Measurements from ENCODE around the gene BID. TPM values are rescaled to one million over a fixed set of nuclear protein-coding genes. Genes with fewer than 3 reads are reported as not detected.

BID gene
- total RNA-seq, 1 experiment from 2014 or later: 23.2 TPM

DNA sequence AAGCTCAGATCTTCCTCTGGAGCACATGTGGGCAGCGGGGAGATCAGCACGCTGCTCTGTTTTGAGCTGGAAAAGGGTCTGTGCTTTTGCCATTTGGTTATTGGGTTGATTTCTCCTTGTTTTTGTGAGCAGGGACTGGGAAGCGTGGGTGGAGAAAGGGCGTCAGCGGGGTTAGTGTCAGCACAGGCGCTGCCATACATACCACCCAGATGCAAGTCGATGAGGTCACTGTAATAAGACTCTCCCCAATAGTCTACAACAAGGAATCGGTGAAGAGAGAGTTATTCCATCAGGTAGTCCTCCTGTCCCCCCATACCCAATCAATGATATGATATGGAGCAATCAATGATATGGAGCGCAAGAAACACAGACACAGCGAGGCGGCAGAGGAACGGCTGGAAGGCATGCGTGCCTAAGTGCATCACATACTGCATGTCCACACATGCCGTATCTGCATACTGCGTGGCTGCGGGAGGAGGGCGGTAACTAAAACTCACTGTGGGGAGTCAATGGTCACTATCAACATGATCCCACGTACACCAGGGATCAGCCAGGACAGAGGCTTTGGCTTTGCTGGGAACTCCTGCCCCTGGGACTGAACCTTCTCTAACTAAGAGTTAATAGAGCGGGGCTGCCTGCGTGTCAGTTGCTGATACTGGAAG is 29.5 kb upstream of the BID start:
- Histone ChIP-seq H2BK5ac (ENCODE audit: insufficient read length, low read length) (no peak overlapping the region), H3T11ph (ENCODE audit: low read length) (no peak overlapping the region), H3K9ac (ENCODE audit: extremely low read depth, insufficient read length, low read length) (no peak overlapping the region), H2AFZ (ENCODE audit: low read length) (no peak overlapping the region), H3K4me1 (ENCODE audit: insufficient read depth, low read length) (no peaks in the 10 kb centered on the region), H3K9me3 (ENCODE audit: control insufficient read depth, low read depth, low read length) (no peaks in the 10 kb centered on the region), H3K27ac (ENCODE audit: insufficient read length, low read depth, low read length) (no peak overlapping the region), H3K23me2 (ENCODE audit: insufficient read length, low read depth, low read length, poor library complexity, severe bottlenecking) (no peaks in the 10 kb centered on the region), H3K23ac (ENCODE audit: insufficient read length, low read depth, low read length) (no peak overlapping the region), H2BK12ac (ENCODE audit: insufficient read length, low read depth, low read length) (no peak overlapping the region), H2BK120ac (ENCODE audit: low read depth, low read length, poor library complexity, severe bottlenecking) (no peak overlapping the region), H2BK20ac (ENCODE audit: low read depth, low read length, poor library complexity, severe bottlenecking) (no peak overlapping the region), H2AK5ac (ENCODE audit: insufficient read length, low read length) (no peak overlapping the region), H4K91ac (ENCODE audit: insufficient read length, low read depth, low read length) (no peak overlapping the region), H3K56ac (ENCODE audit: insufficient read length, low read depth, low read length) (no peak overlapping the region), H3K79me2 (ENCODE audit: insufficient read depth, low read length) (no peaks in the 10 kb centered on the region), H3K27me3 (ENCODE audit: insufficient read depth, low read length) (no peaks in the 10 kb centered on the region), H3K14ac (ENCODE audit: insufficient read depth, low read length) (no peak overlapping the region), H4K5ac (ENCODE audit: insufficient read length, low read depth, low read length) (no peak overlapping the region), H3K18ac (ENCODE audit: insufficient read length, low read depth, low read length) (no peak overlapping the region), H2BK15ac (ENCODE audit: low read depth, low read length) (no peak overlapping the region), H4K20me1 (ENCODE audit: control insufficient read depth, insufficient read depth, insufficient read length) (no peaks in the 10 kb centered on the region), H4K8ac (replicated peaks; ENCODE audit: insufficient read length, low read depth, low read length) (no peak overlapping the region), H3K4me2 (ENCODE audit: insufficient read depth, insufficient read length, low read length) (no peak overlapping the region), H3K79me1 (ENCODE audit: insufficient read depth, low read depth, low read length, poor library complexity, severe bottlenecking) (no peaks in the 10 kb centered on the region), H3K4ac (ENCODE audit: low read depth, low read length) (no peak overlapping the region)
- TF ChIP-seq, protein P1, sequence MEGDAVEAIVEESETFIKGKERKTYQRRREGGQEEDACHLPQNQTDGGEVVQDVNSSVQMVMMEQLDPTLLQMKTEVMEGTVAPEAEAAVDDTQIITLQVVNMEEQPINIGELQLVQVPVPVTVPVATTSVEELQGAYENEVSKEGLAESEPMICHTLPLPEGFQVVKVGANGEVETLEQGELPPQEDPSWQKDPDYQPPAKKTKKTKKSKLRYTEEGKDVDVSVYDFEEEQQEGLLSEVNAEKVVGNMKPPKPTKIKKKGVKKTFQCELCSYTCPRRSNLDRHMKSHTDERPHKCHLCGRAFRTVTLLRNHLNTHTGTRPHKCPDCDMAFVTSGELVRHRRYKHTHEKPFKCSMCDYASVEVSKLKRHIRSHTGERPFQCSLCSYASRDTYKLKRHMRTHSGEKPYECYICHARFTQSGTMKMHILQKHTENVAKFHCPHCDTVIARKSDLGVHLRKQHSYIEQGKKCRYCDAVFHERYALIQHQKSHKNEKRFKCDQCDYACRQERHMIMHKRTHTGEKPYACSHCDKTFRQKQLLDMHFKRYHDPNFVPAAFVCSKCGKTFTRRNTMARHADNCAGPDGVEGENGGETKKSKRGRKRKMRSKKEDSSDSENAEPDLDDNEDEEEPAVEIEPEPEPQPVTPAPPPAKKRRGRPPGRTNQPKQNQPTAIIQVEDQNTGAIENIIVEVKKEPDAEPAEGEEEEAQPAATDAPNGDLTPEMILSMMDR (conservative IDR thresholded peaks at IDR 0.05): no peak
- peaks cover 5 to 11% of the 10 kb centered on the region in 2 experiments; a peak in 3 of 4 replicates for H3K4me1 Mint-ChIP-seq
- no CpG with 5 or more reads among the region's 20 CpGs for WGBS (ENCODE audit: extremely low coverage, insufficient read length, low lambda C conversion rate)
- no peak for DNase-seq
- H3K27ac Mint-ChIP-seq: peak overlapping the region in 1 of 3 experiments; percentile 71; a peak in 2 of 7 replicates
- H3K9me3 Mint-ChIP-seq: no peaks in the 10 kb centered on the region
- H3K27me3 Mint-ChIP-seq (ENCODE audit: low read depth): no peaks in the 10 kb centered on the region
- H3K4me3 Mint-ChIP-seq: no peak overlapping the region
- peaks cover 5 to 25% (median 20%) of the 10 kb centered on the region in 3 experiments; a peak in 6 of 7 replicates for H3K36me3 Mint-ChIP-seq (ENCODE audit: insufficient read depth in 1 of 3, low read depth in 3 of 3)

Measured in H9 (cell line).